Stimulated activated CD8-positive, alpha-beta memory T cell treated with anti-CD3 and anti-CD28 coated beads, Interleukin-15, amount 100 ng/mL, for 48 hours (primary cell): ENCODE results near the gene HSPB1.
"Not testable (repeated sequence)": the region's sequence is repeated elsewhere in the genome, so short reads cannot be mapped to it uniquely, and the experiment has no call there.

Experiments used
- DNase-seq, 2 donors: peaks; one replicate each; pipeline ENCODE4 v3.0.0-alpha.2; 2020; ENCODE audit warnings: low read depth in 2 of 2

HSPB1 gene

DNA sequence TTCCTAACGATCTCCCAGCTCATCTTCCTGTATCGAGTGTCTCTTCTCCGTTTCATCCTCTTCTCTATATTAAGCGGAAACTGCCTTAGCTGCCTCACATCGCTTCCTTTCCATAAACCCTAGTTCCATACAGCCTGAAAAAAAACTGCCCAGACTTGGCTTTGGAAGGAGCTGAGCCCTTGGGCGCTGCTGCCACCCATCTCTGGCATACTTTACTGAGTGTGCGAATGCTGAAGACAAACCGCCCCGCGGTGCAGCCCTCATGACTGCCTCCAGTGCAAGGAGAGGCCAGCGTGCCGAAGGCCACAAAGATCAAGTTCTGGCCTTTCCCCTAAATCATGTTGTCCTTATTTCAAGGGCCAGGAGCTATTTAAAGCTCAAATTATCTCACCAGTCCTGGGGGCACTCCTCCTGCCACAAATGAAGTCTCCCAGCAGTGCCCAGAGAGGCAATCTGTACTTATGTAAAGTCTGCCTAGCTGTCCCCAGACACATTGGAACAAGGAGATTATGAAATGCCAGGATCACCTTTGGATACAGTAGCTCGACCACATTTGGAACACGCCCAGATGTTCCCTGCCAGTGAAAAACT, 31.1 kb downstream of the HSPB1 start:
- DNase-seq, result no peak

DNA sequence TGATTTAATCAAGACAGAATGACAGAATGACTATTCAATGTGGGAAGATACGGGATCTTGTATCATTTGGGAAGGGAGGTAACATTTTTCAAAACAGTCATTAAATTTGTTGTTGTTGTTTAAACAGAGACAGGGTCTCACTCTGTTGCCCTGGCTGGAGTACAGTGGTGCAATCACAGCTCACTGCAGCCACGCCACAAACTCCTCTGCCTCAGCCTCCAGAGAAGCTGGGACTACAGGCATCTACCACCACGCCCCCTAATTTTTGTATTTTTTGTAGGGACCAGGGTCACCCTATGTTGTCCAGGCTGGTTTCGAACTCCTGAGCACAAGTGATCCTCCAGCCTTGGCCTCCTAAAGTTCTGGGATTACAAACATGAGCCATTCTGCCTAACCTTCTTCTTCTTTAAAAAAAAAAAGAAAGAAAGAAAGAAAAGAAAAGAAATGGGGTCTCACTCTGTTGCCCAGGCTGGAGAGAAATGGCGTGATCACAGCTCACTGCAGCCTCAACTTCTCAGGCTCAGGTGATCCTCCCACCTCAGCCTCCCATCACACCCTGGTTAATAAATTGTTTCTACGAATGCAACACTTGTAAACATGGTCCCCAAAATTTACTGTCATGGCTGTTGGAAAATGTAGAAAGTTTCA, 32.0 kb downstream of the HSPB1 start:
- DNase-seq, result no peak

DNA sequence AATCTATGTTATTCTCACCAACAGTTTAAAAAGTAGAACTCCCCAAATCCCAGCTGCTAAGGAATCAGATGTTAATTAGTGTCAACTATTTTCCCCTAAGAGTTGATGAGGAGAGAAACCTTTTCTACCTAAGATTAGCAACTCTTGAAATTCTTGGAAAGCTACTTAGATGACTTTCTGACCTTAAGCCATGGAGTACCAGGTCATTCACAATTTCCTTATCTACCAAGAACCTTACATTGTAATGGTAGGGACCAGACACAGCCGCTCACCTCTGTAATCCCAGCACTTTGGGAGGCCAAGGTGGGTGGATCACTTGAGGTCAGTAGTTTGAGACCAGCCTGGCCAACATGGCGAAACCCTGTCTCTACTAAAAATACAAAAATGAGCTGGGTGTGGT, 32.9 kb downstream of the HSPB1 start:
- not testable (repeated sequence) for DNase-seq

DNA sequence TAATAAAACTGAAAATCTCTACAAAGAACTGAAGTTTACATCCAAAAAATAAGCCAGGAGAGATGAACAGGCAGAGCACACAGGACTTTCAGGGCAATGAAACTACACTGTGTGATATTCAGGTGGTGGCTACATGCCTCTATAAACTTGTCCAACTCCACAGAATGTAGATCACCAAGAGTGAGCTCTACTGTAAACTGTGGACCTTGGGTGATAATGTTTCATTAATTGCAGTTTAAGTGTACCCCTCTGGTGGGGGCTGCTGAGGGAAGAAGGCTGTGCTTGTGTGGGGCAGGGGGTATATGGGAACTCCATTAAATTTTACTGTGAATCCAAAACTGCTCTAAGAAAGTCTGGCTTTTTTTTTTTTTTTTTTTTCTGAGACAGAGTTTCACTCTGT, 33.6 kb downstream of the HSPB1 start:
- DNase-seq, result no peak

DNA sequence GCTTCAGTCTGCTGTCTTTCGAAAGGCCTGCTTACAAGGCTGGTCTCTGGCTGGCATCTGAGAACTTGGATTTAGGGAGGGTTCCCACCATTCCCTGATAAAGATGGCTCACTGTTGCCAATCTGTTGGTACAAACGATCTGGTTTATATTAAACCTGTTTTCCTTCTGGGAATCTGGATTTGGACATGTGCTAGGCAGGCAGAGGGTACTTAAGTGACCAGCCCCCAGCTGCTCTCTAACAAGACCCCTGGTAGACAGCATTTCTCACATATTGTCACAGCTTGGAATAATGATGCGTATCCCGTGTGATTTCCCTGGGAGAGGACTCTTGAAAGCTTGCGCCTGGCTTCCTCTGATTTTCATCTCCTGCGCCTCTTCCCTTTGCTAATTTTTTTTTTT, 34.7 kb downstream of the HSPB1 start:
- DNase-seq, result no peak

DNA sequence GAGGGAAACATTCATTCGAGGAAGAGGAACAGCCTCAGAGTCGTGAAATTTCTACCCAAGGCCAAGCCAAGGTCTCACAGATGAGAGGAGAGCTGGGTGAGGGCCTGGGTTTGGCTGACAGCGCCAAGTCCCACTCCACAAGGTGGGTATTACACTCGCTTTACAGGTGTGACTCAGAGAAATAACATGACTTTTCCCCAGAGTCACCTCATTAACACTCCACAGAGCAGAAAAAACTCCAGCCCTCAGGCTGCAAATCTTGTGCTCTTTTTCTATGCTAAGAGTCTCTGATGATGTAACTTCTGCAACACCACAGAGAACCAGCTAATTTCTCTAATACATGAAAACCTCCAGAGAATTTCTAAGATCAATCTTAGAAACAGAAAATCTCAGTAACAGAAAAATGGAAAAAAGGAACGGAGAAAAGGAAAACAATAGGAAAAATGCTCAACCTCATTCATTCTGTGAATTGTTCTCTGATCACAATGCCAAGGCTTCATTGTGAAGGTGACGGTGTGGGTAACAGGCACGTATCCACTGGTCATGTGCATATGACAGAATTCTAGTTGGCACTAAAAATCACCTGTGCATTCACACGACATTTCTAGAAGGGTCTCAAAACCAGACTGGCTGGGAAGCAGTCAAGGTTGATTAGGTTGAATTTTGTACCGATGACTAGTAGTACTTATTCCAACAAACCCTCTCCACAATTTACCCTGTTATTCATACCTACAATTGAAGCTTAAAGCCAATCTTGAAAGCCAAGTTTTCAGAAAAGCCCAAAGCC, 36.0 kb downstream of the HSPB1 start:
- DNase-seq, result no peak

DNA sequence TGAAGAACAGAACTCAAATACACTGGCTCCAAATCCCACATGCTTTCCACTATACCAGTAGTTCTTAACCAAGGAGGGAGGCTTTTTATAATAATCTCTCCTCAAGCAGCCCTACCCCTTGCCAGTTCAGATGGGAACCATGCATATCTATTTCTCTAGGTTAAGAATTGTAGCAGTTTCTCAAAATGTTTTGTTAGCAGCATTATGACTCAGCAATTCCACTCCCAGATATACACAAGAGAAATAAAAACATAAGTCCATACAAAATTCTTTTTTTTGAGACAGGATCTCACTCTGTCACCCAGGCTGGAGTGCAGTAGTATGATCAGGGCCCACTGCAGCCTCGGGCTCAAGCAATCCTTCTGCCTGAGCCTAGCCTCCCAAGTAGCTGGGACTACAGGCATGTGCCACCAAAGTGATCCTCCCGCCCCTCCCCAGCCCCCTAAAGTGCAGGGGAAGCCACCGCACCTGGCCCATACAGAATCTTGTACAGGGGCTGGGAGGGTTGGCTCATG, 38.2 kb downstream of the HSPB1 start:
- no peak for DNase-seq

DNA sequence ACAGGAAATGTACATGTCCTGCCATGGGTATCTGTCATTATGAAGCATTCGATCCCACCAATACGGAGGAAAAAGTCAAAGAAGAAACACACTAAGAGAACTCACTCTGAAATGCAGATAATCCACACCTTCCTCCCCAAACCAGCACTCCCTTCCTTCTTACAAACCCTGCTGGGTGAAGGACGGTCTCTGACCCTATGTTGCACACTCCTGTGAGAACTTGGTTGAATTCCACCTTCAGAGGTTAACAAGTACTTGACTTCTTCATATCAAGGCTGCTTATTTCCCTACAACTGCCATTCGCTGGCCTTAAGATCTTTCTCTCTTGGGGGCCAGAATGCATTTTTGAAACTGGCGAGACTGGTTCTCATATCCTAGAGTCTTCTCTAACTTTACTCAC, 39.7 kb downstream of the HSPB1 start:
- no peak for DNase-seq

DNA sequence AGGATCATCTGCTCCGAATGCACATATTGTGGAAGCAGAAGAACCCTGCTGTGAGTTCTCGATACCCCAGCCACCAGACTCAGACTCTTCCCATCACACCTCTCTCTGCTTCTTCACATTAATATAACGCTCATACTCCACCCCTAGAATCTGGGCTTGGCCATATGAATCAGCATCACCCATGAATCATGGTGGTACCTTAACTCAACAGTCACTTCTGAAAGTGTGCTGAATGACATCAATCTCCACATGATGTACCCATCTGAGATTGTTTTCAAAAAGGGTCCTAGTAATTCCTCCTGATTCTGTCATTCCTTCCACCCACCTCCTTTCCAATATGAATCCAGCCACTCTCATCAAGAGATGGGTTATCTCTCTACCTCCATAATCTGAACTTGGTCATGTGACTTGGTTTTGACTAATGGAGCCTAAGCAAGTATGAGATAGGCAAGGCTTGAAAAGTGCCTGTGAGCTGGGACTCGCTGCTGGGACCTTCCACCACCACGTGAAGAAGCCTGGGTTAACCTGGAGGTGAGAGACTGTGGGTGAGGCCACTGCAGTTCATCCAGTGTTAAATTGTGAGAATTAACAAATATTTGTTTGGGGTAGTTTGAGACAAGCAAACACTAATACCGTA, 40.9 kb downstream of the HSPB1 start:
- no peak for DNase-seq

DNA sequence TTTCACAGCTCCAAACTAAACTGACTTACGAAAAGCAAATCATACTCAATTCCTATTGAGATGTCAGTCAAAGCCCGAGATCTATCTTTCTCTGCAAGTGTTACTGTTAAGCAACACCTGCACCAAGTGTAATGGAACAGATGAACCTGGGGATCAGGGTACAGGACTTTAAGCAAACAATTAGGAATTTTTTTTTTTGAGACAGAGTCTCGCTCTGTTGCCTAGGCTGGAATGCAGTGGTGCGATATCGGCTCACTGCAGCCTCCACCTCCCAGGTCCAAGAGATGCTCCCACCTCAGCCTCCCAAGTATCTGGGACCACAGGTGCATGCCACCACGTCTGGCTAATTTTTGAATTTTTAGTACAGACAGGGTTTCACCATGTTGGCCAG, 41.5 kb downstream of the HSPB1 start:
- DNase-seq, result no peak

DNA sequence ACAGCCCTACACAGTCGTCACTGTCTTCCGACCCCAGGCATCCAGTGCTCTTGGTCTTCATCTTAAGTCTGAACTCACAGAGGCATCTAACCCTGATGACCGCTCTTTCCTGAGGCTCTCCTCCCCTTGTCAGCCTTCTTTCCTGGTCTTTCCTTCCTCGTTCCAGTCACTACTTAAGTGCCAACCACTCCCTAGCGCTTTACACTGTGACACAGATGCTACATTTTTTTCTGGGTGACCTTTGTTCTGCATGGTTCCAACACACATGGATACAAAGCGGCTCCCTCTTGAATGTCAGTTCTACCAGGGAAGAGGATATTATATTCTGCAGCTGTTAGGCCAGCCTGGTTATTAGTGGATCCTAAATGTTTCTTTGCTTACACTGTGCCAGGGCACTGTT, 43.6 kb downstream of the HSPB1 start:
- DNase-seq, result no peak

DNA sequence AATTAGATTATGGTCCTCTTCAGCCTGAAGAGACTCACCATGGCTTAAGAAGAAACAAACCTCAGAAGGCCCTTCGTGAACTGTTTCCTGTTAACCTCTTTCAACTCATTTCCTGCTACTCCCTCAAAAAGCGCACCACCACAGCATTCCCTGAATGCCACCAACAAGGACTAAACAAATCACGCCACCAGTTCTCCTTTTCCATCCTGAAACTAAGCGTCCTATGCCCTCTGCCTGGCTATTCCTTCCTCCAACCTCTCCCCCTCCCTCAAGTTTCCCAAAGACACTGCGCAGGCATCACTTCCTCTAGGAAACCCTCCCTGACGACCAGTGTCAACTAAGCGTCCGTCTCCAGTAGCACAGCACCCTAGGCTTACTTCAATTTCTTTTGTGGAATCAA, 44.3 kb downstream of the HSPB1 start:
- no peak for DNase-seq

DNA sequence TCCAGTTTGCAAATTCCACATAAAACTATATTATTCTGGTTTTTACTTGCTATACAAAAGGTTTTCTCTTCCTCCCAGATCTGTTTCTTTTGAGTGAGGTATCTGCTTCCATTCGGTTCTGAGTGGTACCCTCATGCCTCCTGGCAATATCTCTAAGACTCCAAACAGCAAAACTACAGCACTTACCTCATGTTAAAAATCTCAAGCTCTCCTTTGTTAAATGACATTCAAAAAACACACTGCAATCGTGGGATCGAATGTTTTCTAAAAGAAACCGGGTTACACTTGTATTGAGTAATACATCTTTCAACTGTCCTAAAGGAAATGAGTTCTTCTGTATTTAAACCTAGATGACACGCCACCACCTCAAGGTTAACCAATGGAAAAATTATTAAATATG, 45.2 kb downstream of the HSPB1 start:
- no peak for DNase-seq

DNA sequence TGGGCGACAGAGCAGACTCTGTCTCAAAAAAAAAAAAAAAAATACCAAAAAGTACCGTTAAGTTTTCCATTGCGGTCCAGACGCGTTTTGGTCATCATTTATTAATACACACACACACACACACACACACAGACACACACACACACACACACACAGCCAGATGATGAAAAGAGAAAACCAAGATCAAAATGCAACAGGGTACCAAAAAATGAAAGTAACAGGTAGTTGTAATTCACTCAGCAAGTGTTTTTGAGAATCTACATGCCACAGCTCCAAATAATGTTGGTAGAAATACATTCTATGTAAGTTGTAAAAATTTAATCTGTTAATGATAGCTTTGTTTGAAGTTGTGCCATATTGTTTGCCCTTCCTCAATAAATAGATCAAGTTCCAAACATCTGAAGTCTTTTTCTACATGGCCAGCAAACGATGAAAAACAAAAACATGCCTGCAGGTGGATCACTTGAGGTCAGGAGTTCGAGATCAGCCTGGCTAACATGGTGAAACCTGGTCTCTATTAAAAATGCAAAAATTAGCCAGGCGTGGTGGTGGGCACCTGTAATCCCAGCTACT, 46.9 kb downstream of the HSPB1 start:
- no peak for DNase-seq

DNA sequence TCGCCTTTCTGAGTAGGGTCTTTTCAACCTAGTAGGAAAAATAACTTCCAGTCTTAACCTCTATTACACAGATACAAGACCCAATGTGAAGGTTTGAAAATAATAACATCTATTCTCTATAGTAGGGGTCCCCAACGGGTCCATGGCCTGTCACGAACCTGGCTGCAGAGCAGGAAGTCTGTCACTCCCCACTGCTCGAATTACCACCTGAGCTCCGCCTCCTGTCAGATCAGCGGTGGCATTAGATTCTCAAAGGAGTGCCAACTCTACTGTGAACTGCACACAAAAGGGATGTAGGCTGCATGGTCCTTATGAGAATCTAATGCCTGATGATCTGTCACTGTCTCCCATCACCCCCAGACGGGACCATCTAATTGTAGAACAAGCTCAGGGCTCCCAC, 48.9 kb downstream of the HSPB1 start:
- no peak for DNase-seq

DNA sequence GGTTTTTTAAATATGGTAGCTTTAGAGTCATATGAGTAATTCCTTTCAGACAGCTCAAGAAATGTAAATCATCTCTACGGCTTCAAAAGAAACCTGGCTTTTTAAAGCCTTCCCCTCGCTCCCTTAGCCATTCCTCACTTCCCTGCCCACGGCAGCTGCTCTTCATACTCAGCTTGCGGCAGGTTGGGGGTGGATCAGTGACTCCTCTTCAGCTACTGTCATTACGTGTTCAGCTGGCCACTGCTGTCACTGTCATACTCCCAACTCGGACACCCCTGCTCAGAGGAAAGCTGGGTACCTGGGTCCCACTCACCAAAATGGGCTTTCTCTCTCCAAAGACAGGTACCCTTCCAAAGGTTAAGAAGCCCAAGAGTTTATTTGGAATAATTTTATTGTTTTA, 49.7 kb downstream of the HSPB1 start:
- no peak for DNase-seq

DNA sequence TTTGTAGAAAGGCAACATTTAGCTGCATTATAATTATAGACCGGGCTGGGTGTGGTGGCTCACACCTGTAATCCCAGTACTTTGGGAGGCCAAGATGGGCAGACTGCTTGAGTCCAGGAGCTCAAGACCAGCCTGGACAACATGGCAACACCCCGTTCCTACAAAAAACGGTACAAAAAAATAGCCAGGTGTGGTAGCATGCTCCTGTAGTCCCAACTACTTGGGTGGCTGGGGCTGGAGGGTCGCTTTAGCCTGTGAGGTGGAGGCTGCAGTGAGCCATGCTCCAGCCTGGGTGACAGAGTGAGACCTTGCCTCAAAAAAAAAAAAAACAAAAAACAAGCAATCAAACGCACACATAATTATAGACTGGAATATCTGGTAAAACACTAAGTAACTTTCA, 51.3 kb downstream of the HSPB1 start:
- DNase-seq, result no peak
